ENCODE results near the gene NHS.

GRCh38 chrX:17633546-17633945, 258.5 kb downstream of the NHS start:
- TF ChIP-seq CTCF (IDR thresholded peaks at IDR 0.05) (no peak), EP300 (IDR thresholded peaks at IDR 0.05) (no peak)
